ENCODE results near the gene DDR1.
A peak's percentile ranks its signal among the peaks of the same experiment; 100 is the strongest.

Gene DDR1

DNA sequence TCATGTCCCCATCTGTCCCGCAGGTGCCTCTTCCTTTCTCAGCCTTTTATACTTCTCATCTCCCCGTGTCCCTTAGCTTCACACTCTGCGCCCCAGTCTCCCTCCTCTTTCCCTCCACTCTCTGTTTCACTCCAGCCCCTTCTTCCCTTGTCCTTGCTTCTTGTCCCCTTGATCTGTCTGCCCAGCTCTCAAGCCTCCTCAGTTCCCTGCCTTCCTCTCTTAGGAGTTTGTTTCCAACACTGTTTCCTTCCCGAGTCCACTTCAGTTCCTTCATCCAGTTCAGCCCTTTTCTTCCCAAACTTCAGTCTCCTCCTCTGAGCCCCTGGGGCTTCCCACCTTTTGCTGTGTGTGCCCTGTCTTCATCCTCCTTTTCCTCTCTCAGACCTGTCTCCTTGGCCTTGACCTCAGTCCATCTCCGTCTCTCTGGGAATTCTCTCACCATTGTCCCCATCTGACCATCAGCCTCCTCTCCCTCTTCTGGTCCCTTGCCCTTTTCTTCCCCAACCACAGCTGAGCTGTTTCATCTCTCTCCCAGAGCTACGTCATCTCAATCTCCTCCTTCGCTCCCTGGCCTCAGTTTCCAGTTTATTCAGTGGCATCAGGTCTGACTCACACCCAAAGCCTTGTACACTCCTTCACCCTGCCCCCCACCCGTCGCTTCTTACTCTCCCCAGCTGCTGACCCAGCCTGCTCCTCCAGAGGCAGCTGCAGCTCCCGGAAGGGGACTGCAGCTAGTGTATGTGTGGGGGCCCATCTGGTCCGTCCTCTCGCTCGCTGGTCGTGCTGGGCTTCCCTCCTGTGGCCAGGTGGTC is 2.7 kb upstream of the DDR1 start:
- no peak for DNase-seq

DNA sequence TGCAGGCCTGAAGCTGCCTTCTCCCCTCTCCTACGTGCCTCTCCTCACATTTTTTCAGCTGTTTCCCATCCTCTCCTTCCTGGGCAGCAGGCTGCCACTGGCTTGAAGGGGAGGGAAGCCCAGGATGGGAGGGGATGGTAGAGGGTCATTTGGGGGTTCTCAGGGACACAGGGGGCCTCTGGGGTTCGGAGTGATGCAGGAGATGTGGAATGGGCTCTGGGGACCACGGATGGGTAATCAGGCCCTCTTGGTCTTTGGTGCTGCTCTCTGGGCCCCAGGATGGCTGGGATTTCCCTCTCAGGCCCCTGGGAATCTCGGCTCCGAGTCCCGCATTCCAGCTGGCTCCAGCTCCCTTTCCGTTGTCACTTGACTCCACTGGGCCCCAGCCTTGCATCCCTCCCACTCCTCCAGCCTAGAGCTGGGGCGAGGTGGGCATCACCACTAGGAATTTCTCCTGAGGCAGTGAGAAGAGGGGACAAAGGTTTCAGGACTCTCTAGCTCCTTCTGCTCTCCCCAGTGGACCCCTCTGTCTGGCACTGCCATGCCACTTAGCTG is 2.0 kb upstream of the DDR1 start:
- DNase-seq = no peak

DNA sequence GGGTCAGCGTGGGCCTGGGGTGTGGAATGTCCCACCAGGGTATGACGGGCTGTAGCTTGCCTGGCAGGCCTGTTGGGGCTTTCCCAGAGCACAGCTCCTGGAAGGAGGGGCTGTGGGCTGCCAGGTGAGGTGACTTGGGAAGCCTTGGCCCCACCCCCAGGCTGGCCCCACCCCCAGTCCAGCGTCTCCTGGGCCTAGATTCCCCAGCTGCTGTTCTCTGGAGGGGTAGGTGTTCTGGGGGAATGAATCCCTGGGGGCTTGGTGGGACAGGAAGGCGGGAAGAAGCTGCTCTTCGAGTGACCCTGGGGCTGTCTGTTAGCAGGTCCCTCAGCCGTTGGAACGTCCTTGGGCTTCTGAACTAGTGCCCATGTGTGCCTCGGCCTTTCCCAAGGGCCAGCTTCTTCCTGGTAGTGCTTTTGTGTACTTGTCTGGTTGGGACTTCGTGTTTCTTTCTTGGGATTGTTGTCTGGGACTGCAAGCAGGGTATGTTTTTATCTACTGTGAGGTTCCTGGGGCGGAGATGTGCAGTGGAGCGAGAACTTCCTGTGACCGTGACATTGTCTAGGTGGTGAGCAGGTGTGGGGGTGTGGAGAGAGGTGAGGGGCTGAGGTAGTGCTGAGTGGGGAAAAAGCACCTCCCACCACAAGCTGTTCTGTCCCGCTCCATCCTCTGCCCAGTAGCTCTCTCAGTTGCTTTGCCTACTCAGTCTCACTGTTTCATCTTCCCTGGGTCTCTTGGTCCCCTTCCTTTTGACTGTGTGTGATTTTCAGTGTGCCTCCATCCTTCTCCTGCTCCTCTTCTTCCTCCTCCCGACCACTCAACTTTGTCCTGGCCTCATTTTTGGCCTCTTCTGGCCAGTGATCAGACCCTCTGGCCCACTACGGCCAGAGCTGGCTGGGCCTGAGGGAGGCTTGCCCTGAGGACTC is 1.3 kb upstream of the DDR1 start:
- no peak for DNase-seq

DNA sequence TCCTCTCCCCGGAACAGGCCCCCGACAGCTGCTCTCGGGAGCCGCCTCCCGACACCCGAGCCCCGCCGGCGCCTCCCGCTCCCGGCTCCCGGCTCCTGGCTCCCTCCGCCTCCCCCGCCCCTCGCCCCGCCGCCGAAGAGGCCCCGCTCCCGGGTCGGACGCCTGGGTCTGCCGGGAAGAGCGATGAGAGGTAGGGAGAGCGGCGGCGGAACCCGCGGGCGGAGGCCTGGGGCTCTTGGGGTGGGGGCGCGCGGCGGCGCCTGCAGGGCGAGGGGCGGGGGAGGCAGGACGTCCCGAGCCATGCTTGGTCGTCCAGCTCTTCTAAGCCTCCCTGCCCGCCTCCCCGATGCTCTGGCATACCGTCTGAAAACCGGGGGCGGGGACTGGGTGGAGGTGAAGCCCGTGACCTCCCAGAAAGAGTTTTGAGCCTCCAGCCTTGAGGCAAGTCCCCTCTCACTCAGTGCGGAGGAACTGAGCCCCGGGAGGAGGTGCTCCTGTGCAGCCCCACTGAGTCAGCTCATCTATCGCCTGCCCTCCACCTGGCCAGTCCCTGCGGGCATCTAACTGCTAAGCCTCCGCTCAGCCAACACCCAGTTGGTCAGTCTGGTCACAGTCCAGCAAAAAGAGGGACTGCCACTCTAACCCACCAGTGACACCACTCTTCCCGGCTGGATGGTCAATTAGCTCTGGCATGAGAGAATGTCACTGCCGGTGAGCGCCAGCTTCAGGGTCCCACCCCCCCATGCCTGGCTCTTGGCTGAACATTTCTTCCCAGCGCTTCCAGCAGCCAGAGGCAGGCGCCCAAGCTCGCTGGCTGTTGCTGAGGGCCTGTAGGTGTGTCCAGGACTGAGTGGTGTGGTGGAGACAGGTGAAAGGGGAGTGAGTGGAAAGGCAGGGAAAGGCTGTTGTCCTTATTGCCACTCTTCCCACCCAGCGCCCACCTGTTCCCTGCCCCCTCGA is 482 bp downstream of the DDR1 start:
- DNase-seq = peak; percentile 41

DNA sequence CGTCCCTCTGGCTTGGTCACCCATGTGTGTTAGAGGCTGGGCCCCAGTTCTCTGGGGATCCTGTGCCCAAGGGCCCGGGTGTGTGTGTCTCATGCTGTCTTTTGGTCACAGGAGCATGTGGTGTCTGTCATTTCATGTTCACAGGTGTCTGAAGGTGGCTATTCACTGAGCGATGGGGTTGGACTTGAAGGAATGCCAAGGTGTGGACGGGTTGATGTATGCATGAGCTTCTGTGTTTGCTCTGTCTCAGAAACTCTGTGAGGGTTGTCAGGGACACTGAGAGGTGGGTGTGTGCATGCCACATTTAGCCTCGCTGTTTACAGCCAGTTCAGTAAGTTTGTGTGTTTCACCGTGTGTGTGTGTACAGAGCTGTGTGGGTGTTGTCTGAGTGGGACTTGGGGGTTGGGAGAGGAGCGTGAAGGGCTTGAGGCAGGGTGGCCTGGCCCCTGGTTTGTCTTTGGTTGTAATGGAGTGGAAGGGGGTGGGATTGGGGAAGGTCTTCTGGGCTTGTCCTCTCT is 1.2 kb downstream of the DDR1 start:
- DNase-seq = no peak

DNA sequence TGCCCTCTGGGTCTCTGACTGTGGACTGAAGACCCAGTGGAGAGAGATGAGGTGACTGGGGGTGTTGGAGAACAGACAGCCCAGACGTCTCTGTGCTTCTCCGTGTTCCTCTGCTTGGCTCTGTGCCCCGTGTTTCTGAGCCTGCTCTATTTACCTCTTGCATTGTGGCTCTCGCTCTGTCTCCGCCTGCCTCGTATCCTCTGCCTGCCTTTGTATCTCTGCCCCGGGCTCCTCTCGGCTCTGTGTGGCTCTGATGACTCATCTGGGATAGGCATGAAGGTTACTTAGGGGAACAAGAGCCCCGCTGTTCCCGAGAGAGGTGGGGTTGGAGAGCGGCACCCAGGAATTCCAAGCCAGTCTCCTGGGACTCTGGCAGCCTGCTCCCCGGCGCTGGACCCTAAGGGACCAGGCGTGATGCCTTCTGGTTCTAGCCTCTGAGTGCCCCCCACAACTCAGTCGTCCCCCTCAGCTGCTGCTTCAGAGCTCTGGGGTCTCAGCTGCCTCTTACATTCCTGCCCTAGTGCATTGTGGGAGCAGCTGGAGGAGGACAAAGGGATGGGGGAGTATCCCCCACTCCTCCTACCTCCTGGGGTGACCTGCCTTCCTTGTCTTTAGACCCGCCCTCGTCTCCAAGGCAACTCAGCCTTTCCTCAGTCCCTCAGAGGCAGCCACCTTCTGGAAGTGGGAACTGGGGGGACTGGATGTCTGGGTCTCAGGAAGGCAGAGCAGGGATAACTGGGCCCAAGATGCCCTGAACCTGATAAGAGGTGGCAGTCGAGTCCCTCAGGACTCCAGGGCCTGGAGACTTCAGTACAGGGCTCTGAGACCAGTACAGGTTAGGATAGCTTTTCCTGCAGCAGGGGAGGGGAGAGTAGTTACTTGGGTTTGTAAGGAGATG is 1.9 kb downstream of the DDR1 start:
- no peak for DNase-seq

DNA sequence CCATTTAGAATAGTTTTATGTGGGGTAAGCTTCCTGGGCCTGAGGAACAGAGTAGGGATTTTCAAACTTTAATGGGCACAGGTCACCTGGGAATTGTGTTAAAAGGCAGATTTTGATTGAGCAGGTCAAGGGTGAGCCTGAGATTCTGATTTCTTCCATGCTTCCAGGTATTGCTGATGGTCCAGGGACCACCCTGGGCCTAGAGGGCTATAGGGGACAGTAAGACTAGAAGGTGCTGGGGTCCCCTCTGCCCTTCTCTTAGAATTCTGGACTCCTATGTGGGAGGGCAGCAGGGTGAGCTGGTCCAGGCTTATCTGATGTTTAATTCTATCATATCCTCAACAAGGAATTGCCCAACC is 2.6 kb downstream of the DDR1 start:
- no peak for DNase-seq

DNA sequence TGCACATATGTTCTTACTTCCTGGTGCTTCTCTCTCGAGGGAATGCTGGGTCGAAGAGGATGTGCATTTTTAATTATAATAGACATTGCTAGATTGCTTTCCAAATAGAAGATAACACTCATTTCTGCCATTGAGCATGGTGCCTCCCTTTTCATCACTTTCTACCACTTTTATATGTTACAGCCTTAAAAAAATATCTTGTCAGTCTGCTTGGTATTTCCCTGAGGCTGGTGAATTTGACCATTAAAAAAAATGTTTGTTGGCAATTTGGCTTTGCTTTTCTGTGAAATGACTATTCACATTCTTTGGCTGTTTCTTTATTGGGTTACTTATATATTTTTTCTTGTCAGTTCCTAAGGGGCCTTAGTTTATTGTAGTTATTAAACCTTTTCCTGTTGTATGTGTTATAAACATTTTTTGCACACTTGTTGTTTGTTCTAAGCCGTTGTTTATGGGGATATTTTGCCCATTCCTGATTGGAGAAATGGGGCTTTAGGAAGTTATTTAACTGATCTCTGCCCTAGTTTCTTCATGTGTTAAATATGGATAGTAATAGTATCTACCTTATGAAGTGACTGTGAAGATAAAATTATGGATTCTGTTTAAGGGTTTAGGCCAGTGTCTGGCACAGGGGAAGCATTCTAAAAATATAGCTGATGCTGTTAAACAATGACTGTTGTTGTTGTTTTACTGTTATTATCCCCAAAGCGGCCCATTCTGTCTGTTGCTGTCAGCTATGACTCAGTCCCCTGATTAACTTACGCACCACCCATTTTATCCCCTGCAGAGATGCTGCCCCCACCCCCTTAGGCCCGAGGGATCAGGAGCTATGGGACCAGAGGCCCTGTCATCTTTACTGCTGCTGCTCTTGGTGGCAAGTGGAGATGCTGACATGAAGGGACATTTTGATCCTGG is 3.8 kb downstream of the DDR1 start:
- no peak for DNase-seq

DNA sequence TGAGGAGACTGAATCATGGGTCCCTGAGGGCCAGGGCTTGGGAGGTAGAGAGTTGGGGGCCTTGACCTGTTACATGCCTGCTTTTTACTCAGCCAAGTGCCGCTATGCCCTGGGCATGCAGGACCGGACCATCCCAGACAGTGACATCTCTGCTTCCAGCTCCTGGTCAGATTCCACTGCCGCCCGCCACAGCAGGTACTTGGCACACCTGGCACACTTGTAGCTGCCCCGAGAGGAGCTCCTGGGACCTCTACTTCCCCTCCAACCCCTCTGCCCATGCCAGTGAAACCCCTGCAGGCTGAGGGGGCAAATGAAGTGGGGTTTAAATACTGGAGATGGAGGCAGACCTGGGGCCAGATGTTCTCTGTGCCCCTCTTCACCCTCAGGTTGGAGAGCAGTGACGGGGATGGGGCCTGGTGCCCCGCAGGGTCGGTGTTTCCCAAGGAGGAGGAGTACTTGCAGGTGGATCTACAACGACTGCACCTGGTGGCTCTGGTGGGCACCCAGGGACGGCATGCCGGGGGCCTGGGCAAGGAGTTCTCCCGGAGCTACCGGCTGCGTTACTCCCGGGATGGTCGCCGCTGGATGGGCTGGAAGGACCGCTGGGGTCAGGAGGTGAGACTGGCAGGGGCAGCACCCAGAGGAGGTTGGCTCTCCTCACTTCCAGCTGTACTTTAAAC is 4.6 kb downstream of the DDR1 start:
- no peak for DNase-seq

DNA sequence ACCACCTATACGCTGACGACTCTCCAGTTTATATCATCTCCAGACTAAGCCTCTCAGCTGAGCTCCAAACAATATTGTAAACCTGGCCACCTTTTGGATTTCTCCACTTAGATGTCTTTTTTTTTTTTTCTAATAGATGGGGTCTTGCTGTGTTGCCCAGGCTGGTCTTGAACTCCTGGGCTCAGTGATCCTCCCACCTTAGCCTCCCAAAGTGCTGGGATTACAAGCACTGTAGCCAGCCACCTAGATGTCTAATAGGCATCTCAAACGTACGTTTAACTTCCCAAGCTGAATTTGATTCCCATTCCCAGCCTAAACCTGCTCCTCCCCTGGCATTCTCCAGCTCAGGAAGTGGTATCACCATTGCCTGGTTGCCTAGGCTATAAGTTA is 5.2 kb downstream of the DDR1 start:
- no peak for DNase-seq

DNA sequence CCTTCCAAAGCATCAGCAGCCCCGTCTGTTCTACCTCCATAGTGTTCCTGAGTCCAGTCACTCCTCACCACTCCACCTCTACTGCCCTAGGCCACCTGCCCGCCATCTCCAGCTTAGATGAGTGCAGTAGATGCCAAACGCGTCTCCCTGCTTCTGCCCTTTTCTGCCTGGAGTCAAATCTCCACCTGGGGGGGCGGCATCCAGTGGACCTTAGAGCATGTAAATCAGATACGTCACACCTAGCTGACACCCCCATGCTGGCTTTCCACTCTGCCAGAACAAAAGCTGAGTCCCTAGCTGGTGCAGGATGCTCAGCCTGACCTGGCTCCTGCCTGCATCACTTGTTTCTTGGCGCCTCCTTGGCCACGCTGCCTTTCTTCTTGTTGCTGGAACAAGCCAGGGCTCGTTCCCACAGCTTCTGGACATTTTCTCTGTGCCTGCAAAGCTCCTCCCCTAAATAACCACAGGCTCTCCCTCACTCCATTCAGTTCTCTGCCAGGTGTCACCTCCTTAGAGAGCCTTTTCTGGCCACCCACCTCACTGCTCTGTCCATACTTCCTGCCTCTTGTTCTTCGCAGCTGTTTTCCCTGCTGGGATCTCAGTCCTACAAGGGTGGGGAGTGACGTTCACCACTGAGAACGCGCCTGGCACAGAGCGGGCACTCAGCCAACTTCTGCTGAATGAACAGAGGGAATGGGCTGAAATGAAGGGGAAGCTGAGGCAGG is 5.8 kb downstream of the DDR1 start:
- no peak for DNase-seq

DNA sequence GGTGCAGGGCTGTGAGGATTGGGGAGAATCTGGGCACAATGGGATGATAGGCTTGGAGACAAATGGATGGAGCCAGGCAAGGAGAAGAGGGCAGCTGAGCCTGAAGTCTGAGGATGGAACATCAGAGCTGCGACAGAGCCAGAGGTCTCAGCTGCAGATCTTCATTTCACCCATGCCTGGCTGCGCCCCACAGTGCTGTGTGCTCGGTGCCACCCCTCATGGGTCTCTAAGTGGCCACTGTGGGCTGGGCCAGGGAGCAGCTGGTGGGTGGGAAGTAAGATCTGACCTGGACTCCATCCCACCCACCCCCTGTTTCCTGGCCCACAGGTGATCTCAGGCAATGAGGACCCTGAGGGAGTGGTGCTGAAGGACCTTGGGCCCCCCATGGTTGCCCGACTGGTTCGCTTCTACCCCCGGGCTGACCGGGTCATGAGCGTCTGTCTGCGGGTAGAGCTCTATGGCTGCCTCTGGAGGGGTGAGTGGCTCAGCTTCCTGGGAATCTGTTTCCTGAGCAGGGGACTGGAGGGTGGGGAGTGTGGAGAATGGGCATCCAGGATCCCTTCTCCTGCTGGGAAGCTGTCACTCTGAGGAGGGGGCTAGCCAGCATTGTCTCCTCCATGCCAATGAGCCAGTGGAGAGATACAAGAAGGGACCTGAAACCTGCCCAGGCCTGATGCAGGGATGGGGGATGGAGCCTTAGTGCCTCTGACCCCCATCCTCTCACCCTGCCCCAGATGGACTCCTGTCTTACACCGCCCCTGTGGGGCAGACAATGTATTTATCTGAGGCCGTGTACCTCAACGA is 6.5 kb downstream of the DDR1 start:
- DNase-seq = no peak

DNA sequence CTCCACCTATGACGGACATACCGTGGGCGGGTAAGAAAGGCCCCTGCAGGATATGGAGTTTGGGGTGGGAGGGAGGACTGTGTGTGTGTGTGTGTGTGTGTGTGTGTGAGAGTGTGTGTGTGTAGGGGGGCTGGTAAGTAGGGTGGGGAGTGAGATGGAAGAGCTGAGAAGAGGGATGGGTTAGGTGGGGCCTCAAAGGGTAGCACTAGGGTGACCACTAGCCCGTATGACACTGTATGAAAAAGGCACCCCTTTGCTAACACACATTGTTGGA is 7.1 kb downstream of the DDR1 start:
- no peak for DNase-seq

DNA sequence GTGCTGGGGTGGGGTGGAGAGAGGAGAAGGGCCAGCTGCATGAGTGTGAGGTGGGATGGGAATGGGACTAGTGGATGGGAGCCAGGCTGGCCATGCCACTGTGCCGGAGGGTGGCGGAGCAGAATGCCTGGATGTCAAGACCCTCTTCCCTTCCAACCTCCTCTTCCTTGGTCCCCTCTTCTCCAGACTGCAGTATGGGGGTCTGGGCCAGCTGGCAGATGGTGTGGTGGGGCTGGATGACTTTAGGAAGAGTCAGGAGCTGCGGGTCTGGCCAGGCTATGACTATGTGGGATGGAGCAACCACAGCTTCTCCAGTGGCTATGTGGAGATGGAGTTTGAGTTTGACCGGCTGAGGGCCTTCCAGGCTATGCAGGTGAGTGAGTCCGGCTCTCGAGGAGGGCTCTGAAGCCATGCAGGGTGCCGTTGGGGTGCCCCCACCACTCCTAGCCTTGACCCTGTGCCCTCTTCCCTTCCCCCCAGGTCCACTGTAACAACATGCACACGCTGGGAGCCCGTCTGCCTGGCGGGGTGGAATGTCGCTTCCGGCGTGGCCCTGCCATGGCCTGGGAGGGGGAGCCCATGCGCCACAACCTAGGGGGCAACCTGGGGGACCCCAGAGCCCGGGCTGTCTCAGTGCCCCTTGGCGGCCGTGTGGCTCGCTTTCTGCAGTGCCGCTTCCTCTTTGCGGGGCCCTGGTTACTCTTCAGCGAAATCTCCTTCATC is 7.7 kb downstream of the DDR1 start:
- DNase-seq = no peak

DNA sequence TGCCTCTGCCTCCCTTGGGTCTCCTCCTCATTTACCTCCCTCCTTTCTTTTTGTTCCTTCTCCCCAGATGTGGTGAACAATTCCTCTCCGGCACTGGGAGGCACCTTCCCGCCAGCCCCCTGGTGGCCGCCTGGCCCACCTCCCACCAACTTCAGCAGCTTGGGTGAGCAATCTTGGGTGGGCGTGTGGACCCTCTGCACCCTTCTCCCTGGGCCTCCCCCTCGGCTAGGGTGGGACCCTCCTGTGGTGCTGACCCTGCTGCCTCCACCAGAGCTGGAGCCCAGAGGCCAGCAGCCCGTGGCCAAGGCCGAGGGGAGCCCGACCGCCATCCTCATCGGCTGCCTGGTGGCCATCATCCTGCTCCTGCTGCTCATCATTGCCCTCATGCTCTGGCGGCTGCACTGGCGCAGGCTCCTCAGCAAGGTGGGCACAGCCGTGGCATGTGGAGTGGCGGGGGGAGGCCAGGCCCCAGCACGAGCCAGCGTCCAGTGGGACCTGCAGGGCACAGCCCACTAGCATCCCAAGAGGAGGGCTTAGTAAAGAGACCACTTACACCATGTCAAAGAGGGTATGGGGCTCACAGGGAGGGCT is 8.8 kb downstream of the DDR1 start:
- DNase-seq = no peak

DNA sequence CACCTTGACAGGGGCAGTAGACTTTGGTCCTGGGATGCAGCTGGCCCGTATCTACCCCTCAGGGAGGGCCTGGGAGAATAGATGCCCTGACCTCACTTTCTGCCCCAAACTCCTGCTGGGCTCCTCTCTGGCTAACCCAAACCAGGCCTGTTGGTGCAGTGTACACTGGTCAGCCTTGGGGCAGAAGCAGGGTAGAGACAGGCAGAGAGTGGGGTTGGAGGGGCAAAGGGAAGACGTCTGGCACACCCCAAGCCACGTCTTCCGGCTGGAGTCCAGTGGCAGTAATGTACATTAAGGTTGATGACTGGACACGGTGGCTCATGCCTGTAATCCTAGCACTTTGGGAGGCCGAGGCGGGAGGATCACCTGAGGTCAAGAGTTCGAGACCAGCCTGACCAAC is 9.3 kb downstream of the DDR1 start:
- no peak for DNase-seq

DNA sequence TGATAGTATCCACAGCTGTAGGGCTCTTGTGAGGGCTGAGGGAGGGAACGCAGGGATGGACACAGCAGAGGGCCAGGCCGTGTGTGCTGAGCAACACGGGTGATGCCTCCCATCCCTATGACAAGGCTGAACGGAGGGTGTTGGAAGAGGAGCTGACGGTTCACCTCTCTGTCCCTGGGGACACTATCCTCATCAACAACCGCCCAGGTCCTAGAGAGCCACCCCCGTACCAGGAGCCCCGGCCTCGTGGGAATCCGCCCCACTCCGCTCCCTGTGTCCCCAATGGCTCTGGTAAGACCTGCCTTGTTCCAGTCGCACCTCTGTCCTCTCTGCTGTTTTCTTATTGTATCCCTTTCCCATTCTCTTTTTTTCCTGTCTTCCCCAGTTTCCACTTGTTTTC is 10.1 kb downstream of the DDR1 start:
- DNase-seq = no peak
